ENCODE results near the gene GLCE.

GLCE gene

GRCh38 chr15:69160141-69160993, at the start of gene GLCE:
GLCE (plus strand) TSS chr15:69160635; CDS start chr15:69255807, 95,172 bp downstream.
- H3K4me3 ChIP-seq (replicated peaks in 1 of 2; ENCODE audit: low read depth in 2 of 2, low read length in 2 of 2), result peak within 1 kb of the TSS; percentile 87 to 89
- no peak for TF ChIP-seq CTCF (IDR thresholded peaks at IDR 0.05; ENCODE audit: low read depth, low read length)
- DNase-seq (ENCODE audit: low read depth in 2 of 2), result peak; percentile 95 to 98

- no peak for TF ChIP-seq CTCF (IDR thresholded peaks at IDR 0.05; ENCODE audit: low read depth, low read length)
- no peak overlapping the region for H3K4me3 ChIP-seq (replicated peaks in 1 of 2; ENCODE audit: low read depth in 2 of 2, low read length in 2 of 2)
- DNase-seq (ENCODE audit: low read depth in 2 of 2), result no peak
These were observed 46.0 kb upstream of the GLCE start for GRCh38 chr15:69114331-69114928.

GRCh38 chr15:69115031-69115430, 45.4 kb upstream of the GLCE start:
- no peak for TF ChIP-seq CTCF (IDR thresholded peaks at IDR 0.05; ENCODE audit: low read depth, low read length)
- H3K4me3 ChIP-seq (replicated peaks in 1 of 2; ENCODE audit: low read depth in 2 of 2, low read length in 2 of 2), result no peak overlapping the region
- DNase-seq (ENCODE audit: low read depth in 2 of 2), result peak in 1 of 2 donors; percentile 19

GRCh38 chr15:69116391-69116790, 44.0 kb upstream of the GLCE start:
- TF ChIP-seq CTCF (IDR thresholded peaks at IDR 0.05; ENCODE audit: low read depth, low read length), result no peak
- H3K4me3 ChIP-seq (replicated peaks in 1 of 2; ENCODE audit: low read depth in 2 of 2, low read length in 2 of 2), result no peak overlapping the region
- no peak for DNase-seq (ENCODE audit: low read depth in 2 of 2)

GRCh38 chr15:69117431-69117871, 43.0 kb upstream of the GLCE start:
- no peak overlapping the region for H3K4me3 ChIP-seq (replicated peaks in 1 of 2; ENCODE audit: low read depth in 2 of 2, low read length in 2 of 2)
- DNase-seq (ENCODE audit: low read depth in 2 of 2), result no peak
- TF ChIP-seq CTCF (IDR thresholded peaks at IDR 0.05; ENCODE audit: low read depth, low read length), result no peak

GRCh38 chr15:69118089-69118488, 42.3 kb upstream of the GLCE start:
- TF ChIP-seq CTCF (IDR thresholded peaks at IDR 0.05; ENCODE audit: low read depth, low read length), result no peak
- DNase-seq (ENCODE audit: low read depth in 2 of 2), result peak in 1 of 2 donors; percentile 36
- H3K4me3 ChIP-seq (replicated peaks in 1 of 2; ENCODE audit: low read depth in 2 of 2, low read length in 2 of 2), result no peak overlapping the region
